ENCODE data around the gene GDF2.
A peak's percentile ranks its signal among the peaks of the same experiment; 100 is the strongest.

The GDF2 gene

DNA sequence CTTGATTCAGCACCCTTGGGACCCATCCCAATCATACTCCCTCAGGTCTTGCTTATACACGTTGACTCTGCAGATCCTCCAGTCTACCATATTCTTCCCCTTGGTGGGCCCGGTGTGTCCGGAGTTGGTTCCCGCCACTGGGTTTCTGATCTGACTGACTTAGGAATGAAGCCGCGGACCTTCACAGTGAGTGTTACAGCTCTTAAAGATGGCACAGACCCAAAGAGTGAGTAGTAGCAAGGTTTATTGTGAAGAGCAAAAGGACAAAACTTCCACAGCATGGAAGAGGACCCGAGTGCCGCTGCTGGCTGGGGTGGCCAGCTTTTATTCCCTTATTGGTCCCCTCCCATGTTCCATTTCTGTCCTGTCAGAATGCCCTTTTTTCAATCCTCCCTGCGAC lies 28.2 kb upstream of the GDF2 start:
- no peak for DNase-seq

DNA sequence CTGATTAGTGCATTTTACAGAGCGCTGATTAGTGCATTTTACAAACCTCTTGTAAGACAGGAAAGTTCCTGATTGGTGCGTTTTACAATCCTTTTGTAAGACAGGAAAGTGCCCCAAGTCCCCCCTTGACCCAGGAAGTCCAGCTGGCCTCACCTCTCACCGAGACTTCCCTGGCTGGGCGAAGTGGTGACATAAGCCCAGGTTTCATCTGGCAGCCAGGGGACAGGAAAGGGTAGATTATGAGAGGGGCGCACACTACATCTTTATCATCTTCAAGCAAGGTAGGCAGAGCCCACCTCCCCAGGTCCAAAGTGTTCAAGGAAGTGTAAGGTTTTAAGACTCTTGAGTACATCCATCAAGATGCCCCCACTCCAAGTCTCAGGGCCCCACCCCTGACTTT lies 27.8 kb upstream of the GDF2 start:
- DNase-seq: no peak

DNA sequence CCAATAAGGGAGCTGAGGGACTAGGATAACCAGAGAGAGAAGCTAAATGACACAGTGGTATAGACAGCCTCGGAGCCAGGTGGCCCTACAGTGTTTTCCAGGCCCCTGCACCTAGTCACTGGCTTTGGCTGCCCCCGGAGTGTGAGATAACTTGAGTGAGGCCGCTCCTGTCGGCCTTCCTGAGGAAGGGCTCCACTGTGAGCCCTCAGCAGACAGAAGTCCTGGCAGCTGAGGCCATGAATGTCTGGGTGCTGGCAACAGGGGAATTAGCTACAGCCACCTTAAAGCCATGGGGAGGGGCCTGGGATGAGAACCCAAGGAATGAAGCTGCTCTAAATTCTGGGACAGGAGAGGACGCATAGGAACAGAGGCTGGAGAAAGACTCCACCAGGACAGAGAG lies 26.8 kb upstream of the GDF2 start:
- DNase-seq: no peak

DNA sequence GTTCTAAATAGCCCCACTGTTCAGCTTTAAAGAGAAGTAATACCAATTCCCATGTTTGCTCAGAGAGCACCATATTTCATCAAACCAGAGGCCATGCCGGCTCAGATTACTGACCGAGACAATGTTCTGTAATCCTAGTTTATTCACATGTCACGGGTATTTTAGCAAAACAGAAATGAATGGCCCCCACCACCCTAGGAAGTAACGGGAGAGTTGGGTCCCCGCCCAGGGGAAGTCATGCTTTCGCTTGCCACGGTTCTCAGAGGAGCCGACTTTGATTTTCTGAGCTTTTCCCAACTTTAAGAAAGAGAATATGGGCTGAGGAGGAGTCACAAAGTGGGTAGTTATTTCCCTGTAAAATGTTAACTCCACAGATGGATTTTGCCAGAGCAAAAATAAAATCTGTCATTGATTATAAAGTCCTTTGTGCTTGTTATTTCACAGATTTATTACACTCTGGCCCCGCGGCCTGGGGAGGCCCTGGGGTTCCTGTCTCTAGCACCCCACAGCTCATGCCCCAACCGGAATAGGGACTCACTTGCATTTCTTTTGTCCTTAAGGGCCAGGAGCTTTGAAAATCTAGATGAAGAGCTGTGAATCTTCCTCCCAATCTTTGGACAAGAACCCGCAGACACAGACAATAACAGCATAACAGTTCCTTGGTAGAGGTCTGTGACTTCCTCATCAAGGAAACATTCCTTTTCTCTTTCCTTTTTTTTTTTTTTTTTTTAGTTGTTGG lies 25.9 kb upstream of the GDF2 start:
- no peak for DNase-seq

DNA sequence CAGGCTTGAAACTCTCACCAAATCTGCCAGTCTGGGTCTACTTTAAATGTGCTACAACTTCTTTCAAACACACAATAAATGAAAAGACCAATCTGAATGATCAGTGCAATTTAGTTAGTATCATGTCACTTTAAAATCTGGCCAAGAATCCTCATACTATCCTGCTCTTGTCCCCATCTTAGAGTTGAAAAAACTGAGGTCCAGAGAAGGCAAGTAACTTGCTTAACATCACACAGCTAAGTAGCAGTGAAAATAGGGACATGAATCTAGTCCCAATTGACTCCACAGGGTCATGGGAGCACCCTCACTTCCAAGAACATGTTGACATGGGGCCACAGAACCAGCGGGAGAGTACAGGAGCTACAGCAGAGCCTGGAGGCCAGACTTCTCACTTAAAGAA lies 25.3 kb upstream of the GDF2 start:
- no peak for DNase-seq

DNA sequence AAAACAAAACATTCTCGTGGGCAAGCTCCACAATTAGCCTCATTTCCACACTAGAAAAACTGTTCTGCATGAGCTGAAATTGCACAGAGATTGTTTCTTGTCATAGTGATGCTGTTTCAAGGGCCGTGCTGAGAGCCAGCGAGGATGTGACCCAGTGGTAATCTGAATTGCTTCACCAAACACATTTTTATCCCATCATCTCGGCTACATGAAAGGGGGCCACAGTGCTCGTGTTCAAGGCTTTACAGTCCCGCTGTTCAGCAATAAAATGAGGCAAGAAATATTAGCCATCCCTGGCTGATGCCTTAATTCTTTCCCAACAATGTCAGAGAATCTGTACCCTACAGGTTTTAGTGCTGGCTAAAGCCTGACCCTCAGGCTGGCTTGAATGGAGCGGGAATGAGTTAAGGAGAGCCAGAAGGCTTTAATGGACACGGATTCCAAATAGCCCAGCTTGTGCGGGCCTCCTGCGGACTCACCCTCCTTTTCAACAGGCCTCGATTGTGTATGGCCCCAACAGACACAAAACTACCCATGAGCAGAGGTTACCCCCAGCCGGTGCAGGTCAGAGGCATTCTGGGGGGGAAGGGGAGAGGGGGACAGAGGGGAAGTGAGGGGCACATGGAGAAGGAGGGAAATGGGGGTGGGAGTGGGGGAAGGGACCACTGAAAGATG lies 24.3 kb upstream of the GDF2 start:
- DNase-seq: no peak

DNA sequence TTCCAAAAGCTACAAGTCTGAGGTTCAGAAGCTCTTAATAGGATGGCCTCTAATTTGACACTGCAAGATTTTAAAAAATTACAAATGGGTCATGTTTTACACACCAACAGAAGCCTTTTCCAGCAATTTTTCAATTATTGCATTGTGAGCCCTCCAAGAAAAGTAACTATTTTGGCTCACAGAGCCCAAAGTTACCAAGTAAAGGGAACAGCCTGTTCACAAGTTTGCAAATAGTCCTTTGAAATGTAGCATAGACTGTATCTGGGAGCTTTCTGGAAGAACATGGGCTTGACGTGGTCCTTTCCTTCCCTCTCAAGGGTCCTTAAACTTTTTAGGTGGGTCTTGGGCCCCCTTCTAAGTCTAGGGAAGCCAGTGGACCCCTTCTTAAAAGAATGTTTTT lies 23.5 kb upstream of the GDF2 start:
- DNase-seq: no peak

DNA sequence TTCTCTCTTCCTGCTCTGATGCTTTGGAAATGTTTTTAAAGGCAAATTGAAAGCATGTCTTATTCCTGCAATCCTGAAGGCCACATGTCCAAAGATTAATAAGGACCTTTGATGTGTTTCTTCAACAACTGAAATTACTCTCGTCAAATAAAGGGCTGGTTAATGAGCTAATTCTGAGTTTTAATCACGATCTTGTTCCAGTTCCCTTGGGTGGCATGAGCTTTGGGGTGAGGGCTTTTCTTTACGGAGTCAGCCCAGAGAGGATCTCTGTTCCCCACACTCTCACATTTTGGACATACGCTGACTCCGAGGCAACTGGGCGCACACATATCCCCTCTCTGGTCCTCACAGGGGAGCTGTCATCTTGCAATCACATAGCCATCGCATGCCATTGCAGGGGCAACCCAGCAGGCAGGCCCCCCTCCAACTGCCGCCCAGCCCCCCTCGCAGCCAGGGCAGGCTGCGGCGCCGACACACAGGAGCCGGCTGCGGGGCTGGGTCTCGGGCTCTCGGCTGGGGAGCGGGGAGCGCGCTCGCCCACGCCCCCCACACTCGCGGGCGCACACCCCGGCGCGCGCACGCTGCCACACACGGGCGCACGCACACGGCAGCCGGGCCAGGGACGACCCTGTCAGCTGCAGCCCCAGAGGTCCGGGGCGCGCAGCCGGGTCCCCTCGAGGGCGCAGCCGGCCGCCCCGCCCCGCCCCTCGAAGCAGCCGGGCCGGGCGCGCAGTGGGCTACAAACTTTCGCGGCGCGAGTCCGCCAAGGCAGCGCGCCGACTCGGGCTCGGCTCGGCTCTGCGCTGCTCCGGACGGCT lies 22.4 kb upstream of the GDF2 start, which contains the start of gene GDF10:
Gene GDF10 (plus strand): TSS at position 587 of the 818 bp plus-strand sequence. CDS start 455 bp downstream, outside the sequence.
- DNase-seq: no peak

DNA sequence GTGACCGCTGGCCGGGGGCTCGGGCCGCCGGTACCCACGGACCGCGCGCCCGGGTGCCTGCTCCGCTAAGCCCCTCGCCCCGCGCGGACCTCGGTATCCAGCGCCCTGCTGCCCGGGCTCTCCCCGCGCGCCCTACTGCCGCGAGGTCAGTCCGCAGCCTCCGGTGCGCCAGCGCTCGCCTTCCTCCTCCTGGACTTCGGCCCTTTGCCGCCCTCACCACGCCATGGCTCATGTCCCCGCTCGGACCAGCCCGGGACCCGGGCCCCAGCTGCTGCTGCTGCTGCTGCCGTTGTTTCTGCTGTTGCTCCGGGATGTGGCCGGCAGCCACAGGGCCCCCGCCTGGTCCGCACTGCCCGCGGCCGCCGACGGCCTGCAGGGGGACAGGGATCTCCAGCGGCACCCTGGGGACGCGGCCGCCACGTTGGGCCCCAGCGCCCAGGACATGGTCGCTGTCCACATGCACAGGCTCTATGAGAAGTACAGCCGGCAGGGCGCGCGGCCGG lies 21.8 kb upstream of the GDF2 start:
- DNase-seq: no peak

DNA sequence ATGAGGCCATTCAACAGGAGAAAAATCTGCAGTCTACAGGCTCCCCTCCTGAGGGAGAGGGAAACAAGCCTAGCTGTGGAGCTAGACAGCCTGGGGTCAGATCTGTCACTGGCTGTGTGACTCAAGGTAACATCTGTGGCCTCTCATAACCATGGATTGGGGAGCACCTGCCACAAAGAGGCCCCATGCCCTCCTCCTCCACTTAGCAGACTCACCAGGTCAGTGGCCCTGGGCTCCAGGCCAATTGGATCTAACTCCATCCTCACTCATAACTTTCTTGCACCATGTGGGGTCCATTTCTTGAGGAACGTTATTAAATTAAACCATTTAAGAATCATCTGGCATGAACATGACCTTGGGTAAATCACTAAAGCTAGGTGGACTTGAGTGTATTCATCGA lies 20.4 kb upstream of the GDF2 start:
- no peak for DNase-seq

DNA sequence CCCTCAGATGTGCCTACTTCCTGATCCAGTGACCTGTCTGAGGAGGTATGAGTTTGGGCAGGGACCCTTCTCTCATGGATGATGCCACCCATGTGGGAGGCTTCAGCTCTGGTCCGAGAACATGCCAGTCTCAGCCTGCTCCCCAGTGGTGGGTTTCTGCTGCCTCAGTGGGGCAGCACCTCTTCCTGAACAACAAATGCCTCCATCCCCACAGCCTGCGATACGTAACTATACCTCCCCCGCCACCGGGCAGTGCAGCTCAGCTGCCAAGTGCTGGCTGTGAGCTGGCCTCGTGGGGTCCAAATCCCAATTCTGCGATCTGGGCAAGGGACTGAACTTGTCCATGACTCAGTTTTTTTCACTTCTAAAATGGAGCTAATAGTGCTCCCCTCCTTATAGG lies 19.1 kb upstream of the GDF2 start:
- no peak for DNase-seq

DNA sequence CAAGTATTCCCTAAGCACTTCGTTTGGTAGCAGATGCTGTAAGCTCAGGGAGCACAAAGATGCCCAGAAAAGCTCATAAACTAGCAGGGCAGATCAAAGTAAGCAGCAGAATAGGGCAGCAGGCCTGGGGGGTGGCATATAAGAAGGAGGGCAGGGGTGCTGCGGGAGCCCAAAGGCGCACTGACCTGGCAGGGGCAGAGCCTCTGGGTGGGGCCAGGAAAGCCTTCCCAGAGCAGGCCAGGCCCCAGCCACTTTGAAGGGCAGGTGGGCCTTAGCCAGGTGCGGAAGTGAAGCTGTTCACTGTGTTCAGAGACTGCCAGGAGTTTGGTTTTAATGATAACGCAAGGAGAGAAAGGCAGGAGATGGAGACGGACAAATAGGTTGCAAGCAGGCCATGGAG lies 18.4 kb upstream of the GDF2 start:
- no peak for DNase-seq

DNA sequence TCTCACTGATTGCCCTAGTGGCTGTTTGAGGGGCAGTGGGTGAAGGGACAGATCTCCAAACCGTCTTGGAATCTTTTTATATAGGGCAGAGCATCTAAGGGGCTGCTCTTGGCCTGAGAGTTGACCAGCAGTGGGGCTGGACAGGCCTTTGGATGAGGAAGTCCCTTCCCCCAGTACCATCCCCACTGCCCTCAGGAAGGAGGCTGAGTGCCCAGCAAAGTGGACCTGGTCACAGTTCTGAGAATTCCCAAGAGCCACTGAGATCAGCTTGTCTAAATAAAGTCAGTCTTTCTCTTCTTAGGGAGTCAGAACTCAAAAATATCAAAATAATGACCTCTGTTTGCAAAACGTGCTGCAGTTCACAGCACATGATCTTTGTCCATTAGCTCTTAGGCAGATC lies 16.7 kb upstream of the GDF2 start:
- DNase-seq: no peak

DNA sequence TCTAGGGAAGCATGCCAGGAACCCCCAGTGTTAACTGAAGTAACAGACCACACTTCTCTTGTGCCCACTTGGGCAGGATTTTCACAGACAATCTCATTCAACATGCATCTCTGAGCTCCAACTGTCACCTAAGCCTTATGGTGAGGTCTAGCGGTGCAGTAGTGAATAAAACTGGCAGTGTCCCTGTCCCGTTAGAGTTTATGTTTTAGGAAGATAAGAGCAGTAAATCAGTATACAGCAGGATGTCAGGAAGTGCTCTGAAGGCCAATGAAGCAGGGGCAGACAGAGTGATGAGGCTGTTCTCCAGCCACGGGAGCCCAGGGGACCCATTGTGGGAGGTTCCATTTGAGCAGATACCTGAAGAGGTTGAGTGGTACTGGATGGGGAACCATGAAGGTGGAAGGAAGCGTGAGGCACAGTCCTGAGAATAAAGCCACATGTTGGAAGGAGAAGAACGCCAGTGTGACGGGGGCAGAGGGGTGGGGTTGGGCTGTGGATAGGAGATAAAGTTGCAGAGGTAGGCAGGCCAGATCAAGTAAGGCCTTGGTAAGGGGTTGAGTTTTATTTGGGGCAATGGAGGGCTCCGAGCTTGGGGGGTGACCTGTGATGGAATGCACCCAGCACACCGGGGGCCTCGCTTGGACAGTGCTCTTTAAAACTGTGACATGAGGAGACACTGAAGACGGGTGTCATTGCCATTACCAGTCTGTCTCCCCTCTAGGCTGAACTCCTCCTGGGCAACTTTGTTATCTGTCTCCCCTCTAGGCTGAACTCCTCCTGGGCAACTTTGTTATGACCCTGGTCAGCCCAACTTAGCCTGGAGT lies 15.7 kb upstream of the GDF2 start:
- no peak for DNase-seq

DNA sequence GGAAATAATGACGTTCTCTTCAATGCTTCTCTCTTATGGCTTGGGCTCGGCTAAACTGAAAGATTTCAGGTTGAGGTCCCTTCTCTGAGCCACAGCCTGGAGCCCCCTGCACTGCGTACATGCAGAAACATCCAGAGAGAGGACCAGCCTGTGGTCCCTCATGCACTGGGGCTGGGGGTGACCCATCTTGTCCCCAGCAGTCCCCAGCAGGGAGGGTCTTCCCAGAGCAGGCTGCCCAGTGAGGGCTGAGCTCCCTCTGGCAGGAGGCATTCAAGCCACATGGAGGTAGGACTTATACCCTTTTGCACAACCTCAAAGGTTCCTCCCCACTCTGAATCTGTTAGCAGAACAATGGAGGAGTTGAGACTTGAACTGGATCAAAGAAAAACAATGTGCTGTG lies 14.9 kb upstream of the GDF2 start:
- no peak for DNase-seq

DNA sequence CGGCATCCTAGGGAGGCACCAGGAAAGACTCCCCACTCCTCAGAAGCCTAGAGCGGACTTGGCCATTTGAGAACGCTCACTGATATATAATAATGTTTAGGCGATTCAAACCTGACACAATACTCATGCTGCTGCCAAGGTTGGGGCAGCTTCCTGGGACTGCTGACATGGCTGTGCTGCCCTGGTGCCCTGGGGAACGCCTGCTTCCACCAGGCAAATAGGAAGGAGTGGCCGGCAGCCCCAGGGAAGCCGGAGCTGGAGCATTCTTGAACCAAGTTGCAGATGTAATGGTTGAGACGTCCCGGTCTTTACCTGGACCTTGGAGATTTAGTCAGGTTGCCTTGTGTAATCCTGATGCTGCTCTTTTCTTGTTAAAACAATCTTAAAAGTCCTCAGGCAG lies 13.5 kb upstream of the GDF2 start:
- DNase-seq: no peak

DNA sequence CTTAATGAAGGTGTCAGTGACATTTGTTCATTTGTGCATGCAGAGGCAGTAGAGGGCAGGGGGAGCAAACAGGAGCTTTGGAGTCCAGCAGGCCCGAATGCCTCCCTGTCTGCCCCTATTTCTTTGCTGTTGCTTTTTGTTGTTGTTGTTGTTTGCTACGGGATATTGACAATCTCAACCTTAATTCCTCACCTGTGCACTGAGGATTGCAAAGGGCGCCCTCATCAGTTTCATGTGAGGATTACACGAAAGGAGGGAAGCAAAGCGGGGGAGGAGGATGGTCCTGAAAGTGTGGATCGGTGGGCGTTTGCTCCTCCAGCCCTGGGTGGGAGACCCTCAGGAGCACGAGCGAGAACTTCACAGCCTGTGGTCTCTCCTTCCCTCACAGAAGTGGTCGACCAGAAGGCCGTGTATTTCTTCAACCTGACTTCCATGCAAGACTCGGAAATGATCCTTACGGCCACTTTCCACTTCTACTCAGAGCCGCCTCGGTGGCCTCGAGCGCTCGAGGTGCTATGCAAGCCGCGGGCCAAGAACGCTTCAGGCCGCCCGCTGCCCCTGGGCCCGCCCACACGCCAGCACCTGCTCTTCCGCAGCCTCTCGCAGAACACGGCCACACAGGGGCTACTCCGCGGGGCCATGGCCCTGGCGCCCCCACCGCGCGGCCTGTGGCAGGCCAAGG lies 12.7 kb upstream of the GDF2 start:
- no peak for DNase-seq

DNA sequence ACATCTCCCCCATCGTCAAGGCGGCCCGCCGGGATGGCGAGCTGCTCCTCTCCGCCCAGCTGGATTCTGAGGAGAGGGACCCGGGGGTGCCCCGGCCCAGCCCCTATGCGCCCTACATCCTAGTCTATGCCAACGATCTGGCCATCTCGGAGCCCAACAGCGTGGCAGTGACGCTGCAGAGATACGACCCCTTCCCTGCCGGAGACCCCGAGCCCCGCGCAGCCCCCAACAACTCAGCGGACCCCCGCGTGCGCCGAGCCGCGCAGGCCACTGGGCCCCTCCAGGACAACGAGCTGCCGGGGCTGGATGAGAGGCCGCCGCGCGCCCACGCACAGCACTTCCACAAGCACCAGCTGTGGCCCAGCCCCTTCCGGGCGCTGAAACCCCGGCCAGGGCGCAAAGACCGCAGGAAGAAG lies 12.2 kb upstream of the GDF2 start:
- no peak for DNase-seq

DNA sequence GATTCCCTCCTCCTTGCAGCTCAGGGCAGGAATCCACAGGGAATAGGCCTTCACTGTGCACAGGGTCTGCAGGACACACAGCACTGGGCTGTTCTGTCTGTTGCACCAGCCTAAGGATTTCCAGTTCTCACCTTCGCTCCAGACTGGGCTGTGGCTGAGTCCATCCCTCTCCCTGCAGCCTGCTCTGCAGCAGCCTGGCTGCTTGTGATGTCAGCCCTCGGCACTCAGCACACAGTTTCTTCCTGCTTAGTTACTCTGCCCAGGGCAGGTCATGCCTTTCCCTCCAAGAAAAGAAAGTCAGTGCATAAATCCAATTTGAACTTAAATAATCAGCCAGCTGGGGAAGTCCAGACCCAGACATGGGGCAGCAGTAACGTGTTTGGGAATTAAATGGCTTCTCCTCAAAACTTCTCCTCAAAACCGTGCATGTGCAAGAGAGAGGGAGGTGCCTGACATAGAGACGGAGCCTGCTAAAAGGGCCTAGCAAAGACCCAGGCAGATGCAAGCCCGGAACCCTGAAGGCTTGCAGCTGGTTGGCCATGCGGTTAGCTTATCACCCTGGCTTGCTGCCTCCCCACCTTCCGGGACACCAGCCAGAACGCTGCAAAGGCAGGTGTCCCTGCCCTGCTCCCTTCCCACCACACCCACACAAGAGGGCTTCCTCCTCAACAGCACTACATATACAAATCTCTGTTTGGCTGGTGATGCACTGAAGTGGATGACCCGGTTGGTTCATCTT lies 10.9 kb upstream of the GDF2 start:
- no peak for DNase-seq

DNA sequence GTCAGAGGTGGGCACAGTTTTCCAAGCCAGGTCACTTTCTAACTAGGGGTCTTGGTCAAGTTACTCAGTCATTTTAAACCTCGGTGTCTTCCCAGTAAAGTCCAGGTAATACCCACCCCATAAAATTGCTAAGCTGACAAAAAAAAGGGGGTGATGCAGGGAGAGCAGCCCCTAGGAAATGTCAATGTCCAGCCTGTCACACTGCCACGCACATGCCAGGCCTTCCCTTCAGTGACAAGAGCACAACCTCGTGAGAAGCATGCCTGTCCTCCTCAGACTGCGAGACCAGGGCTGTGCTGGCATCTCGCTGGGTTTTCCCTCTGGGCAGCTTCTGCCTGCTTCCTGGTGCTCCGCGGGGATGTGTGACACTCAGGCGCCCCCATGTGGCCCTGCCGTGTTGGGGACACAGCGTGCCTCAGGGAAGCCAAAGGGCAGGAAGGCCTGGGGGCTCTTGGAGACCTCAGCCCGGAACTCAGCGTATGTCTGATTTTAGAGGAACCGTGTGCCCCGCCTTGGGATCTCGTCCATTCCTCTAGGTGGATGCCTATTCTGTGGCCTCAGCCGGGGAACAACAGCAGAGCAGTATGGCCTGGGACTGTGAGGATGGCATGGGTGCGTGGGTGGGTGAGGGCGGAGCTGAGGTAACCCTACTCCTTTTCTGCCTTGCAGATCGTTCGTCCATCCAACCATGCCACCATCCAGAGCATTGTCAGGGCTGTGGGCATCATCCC lies 10.2 kb upstream of the GDF2 start:
- DNase-seq: peak; percentile 68

DNA sequence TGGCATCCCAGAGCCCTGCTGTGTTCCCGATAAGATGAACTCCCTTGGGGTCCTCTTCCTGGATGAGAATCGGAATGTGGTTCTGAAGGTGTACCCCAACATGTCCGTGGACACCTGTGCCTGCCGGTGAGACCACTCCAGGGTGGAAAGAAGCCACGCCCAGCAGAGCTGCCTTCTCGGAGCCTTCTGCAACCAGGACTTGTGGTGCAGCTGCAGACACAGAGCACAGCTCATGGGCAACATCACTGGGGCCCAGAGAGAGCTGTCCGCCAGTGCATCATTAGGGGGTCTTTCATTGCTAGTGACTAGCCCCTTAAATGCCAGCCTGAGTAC lies 9.6 kb upstream of the GDF2 start:
- no peak for DNase-seq

Measured in amniotic stem cell (primary cell).